OCI-LY1 (cell line): Measurements from ENCODE around the gene CADM4.

Source experiments
- CTCF ChIP-seq: fragments of 200-600 bp; sonication (generic), shearing (Covaris generic); IDR thresholded peaks from 2 replicates; pipeline ENCODE4 v1.5.1; 2017; ENCODE audit warnings: mild to moderate bottlenecking, antibody characterized with exemption, low read length, moderate library complexity, mixed read lengths
- EZH2 ChIP-seq: fragments of 200-600 bp; sonication (generic), shearing (Covaris generic); IDR thresholded peaks from 2 replicates; pipeline ENCODE4 v1.8.0; 2017; ENCODE audit warnings: borderline replicate concordance, mixed run types, mild to moderate bottlenecking, antibody characterized with exemption, low read length, moderate library complexity, mixed read lengths

GRCh38 chr19:43625918-43626579 is 13.6 kb downstream of the CADM4 start:
- TF ChIP-seq CTCF (no peak), EZH2 (no peak)
